NCI-H187 (cell line): ENCODE measurements around the gene POU2F3.

Experiments used
- DNase-seq, 2 experiments: peaks; one replicate each; lab custom pipeline; 2025; lab: John Stamatoyannopoulos, UW

The POU2F3 gene

GRCh38 chr11:120210626-120211521, 29.1 kb upstream of the POU2F3 start, which contains the start of gene OAF:
OAF (plus strand) TSS chr11:120211032; CDS start chr11:120211280, 248 bp downstream.
- DNase-seq: no peak

- DNase-seq: no peak
Observed at GRCh38 chr11:120211522-120212258, 28.2 kb upstream of the POU2F3 start.

GRCh38 chr11:120212259-120212878, 27.6 kb upstream of the POU2F3 start:
- no peak for DNase-seq

DNA sequence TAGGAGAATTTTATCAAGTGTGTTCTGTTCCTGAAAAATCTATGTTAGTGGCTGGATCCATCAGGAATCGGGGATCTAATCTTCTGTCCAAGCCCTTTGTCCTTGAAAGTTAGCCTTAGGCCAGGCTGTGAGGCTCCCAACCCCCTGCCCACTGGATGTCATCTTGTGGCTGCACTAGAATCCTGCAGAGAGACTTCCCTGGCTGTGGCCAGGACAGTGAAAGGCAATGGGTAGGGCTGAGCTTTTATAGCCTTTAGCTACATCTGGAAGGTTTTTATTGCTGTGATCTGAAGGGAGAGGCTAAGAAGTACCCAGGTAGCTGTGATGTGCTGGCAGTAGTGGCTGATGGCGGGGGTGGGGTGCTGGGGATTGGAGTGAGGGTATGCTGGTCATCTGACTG, 27.0 kb upstream of the POU2F3 start:
- DNase-seq: no peak

DNA sequence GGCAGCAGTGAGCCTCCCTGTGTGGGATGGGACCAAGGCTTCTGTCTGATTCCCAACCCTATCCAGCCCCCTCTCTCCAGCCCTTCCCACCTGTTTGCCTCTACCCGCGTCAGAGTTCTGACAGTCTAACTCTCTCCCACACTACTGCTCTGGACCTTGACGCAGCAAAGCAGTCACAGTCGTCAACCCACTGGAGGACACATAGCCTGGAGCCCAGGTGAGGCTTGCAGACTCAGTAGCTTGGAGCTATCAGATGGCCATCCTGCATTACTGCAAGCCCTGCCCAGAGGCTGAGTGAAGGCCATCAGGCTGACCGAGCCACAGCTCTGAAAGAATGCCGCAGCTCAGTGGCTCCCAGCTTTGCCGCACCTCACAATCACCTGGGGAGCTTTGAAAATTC, 25.4 kb upstream of the POU2F3 start:
- DNase-seq: no peak

DNA sequence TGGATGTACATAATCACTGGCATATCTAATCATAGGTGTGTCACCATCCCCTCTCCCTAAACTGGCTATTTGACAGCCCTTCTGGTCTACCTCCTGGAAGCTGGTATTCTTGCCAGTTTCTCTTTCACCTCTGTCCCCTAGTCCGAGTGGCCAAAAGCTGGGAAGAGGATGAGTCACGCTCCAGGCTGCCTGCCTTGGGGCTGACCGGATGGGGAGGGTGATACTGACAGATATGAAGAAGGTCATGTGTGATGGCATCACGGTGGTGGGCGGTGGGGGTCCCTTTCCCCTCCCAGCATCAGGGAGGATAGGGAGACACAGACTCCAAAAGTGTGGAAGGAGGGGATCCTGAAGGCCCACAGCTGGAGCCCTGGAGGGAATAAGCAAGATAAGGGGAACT, 24.3 kb upstream of the POU2F3 start:
- DNase-seq: no peak

DNA sequence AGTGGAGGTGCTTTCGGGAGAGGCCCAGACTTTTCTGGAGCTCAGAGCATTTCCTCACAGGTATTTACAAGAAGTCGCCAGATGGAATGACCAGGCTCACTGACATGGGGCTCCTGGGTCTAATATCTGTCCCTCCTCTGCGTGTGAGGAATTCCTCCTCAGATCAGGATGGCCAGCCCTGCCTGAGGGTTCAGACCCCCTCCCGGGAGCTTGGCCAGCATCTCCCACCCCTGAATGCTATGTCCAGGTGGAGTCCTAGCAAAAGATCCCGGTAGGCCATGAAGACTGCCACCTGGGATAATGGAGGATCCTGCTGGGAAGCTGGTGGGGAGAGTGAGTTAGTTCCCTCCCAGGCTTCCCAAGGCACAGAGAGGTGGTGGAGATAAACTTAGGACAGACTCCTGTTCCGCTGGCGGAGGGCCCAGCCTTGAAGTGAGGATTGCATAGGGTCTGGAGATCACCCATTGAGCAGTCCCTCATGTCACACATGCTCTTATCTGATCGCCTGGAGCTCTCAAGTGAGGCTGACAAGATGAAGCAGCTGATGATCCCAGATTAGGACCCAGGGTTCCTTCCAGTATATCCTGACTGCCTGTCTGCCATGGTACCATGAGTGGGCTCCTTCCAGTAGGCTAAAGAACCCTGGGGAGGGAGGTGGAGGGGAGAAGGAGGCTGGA, 23.4 kb upstream of the POU2F3 start:
- DNase-seq: no peak

DNA sequence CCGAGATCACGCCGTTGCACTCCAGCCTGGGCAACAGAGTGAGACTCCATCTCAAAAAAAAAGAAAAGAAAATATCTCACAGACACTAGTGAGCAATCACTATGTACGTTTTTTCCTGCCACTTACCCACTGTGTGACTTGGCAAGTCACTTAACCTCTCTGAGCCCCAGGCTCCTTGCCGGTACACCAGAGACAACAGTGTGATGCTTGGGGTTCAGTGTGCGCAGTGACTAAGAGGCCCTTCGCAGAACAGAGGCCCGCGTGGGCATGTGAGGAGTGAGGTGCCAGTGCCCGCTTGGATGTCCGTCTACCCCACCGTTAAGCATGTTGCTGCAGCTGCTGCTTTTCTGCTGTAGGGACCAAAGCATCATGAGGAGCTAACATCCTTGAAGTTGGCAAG, 22.4 kb upstream of the POU2F3 start:
- DNase-seq: no peak

- no peak for DNase-seq
Observed at GRCh38 chr11:120217941-120218694, 21.8 kb upstream of the POU2F3 start.

DNA sequence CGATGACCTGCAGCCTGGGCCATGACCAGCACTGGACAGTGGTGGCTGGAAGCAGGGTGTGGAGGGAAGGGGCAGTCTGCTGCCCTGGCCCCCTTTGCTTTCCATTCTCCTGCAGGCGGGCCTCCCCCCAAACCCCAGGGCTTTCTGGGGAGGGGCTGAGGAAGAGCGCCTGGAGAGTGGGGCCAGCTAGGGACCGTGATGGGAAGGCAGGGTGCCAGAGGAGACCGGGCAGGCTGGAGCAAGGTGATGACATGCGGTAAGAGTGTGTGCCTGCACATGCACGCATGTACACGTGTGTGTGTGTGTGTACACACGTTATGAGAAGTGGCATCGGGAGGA, 21.3 kb upstream of the POU2F3 start:
- DNase-seq: no peak

GRCh38 chr11:120219232-120219937, 20.6 kb upstream of the POU2F3 start:
- DNase-seq: no peak

DNA sequence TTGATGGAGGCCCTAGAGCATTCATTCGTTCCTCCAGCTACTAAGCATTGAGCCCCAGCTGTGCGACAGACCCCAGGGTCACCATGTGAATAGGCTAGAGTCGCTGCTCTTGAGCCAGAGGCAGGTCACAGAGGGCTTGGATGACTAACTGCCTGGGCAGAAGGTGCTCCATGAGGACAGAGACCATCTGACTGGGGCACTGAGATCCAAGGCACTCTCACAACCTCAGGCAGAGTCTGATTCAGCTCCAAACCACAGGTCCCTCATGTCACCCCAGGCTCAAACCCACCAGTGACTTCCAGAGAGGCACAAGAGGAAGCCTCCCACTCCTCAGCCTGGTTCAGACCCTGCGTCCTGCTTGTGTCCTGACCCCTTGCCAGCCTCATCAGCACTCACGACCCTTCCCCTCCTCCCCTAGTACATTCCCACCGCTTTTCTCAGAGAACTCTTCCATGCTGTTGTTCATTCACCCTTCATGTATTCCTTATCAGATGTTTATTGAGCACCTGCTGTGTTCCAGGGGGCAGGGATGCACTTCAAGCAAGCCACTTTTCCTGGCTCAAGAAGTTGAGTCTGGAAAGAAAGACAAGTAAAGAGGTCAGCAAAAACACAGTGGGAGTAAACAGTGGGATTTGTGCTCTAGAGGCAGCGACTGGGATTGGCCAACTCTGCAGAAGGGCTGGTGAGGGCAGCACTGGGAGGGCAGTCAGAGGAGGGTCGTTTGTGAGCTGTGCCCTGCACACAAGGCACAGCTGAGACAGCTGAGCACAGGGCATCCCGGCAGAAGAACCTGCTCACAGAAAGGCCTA, 19.8 kb upstream of the POU2F3 start:
- no peak for DNase-seq

DNA sequence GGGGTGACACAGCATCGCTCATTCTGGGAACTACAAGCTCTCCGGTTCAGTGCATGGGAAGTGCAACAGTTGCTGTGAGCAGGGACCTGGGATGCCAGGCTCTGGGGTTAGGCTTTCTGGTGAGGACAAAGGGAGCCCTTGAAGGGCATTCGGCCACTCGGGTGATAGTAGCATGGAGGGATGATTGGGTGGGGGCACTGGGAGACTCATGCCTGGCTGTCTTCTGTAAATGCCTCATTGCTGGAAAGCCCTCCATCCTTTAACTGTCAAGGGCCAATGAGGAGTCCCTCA, 19.2 kb upstream of the POU2F3 start:
- DNase-seq: no peak

- DNase-seq: no peak
Observed at GRCh38 chr11:120221115-120221752, 18.7 kb upstream of the POU2F3 start.

GRCh38 chr11:120222916-120223315, 17.0 kb upstream of the POU2F3 start:
- no peak for DNase-seq

DNA sequence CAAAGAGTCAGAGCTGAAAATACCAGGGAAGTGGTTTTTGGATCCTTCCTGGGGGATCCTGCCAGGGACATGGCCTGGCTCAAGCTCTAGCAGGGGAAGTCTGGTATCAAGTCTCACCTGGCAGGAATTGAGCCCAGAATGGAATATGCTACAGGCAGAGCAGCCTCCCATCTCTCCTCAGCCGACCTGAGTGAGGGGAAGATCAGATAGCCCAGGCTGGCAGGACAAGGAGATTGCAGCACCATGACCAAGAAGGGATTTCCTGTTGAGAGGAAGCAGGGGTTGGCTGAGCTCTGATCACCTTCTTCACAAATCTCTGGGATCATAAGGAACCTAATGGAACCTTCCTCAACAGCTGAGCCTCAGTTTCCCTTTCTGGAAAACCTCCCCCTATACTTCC, 16.1 kb upstream of the POU2F3 start:
- DNase-seq: no peak

DNA sequence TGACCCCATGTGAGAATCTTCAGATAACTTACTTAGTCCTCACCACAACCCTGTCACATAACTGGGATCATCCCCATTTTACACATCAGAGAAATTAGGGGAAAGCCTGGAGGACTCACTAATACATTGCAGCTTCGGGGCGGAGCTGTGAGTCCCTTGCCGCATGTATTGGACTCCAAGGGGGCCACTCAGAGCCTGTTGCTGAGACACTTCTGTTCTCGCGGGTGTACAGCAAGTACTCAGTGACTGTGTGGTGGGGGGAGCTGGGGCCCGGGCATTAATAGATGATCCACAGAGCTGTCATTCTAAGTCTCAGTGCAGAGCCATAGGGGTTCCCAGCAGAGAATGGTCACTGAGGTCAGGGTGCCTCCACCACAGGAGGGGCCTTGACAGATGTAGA, 15.6 kb upstream of the POU2F3 start:
- DNase-seq: no peak

- DNase-seq: no peak
Observed at GRCh38 chr11:120224972-120225909, 14.7 kb upstream of the POU2F3 start.

- DNase-seq: no peak
Observed at GRCh38 chr11:120226242-120226641, 13.7 kb upstream of the POU2F3 start.
